ENCODE results near the gene SLAIN1. TPM values are rescaled to one million over a fixed set of nuclear protein-coding genes. Genes with fewer than 3 reads are reported as not detected.

Gene SLAIN1
- total and polyA plus RNA-seq, 2 donors (not counting 3 experiments of a cell fraction or from before 2014, with no cell fraction given): 4.1 to 4.3 TPM

DNA sequence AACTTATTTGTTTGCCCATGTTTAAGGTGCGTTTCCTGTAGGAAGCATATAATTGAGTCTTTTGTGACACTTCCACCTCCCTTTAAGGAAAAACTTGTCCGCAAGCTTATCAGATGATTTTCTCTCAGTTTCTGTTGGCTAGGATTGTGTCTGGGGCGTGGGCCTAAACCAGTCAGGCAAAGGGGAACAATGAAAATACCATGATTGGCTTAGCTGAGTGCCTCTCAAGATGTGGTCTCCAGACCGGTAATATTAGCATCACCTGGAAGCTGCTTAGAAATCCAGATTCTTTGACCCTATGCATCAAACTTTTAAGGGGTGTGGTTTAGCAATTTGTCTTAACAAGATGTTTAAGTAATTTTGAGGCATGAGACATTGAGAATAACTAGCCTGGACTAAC is 20.0 kb downstream of the SLAIN1 start:
- no peak overlapping the region for H3K4me3 ChIP-seq (replicated peaks in 1 of 3; ENCODE audit: insufficient read depth in 1 of 3, low read depth in 1 of 3, low read length in 3 of 3)
- no peaks in the 10 kb centered on the region for H3K9me1 ChIP-seq (replicated peaks; ENCODE audit: control insufficient read depth, extremely low read depth, insufficient read depth, low read length)
- dilution Hi-C loops (cut with MboI; ENCODE audit: extremely low pct_ligation_motif_present, low sequenced_read_pairs) (no loop called here), intact Hi-C loops (cut with micrococcal nuclease) (no loop called here)
- no peaks in the 10 kb centered on the region for H3K4me1 ChIP-seq (ENCODE audit: control insufficient read depth, extremely low read depth, insufficient read depth, low read length)
- no peak overlapping the region for H3K9ac ChIP-seq (replicated peaks; ENCODE audit: extremely low read depth, insufficient read depth, low read length)
- BruUV-seq (replicated peaks): no TSS peak
- H3K27ac ChIP-seq (ENCODE audit: insufficient read depth, low read depth, low read length): no peak overlapping the region
- ChIA-PET CTCF (no interaction called here), POLR2A (no interaction called here)
- no peaks in the 10 kb centered on the region for H3K27me3 ChIP-seq (ENCODE audit: control insufficient read depth in 2 of 2, insufficient read depth in 2 of 2, low read length in 2 of 2)
- no peaks in the 10 kb centered on the region for H3K9me3 ChIP-seq (replicated peaks; ENCODE audit: control insufficient read depth, insufficient read depth, low read length)
- TF ChIP-seq JUN (IDR thresholded peaks at IDR 0.05; ENCODE audit: borderline replicate concordance, insufficient read depth, insufficient read length, low read depth) (no peak), POLR2AphosphoS5 (IDR thresholded peaks at IDR 0.05; ENCODE audit: insufficient read depth, low read depth, low read length) (no peak), FOS (IDR thresholded peaks at IDR 0.05; ENCODE audit: borderline replicate concordance, insufficient read depth, low read length) (no peak), GATA2 (IDR thresholded peaks at IDR 0.05; ENCODE audit: insufficient read depth, insufficient read length, low read depth, low read length) (no peak), EZH2 (IDR thresholded peaks at IDR 0.05; ENCODE audit: borderline replicate concordance, low read depth, low read length, severe bottlenecking) (no peak), POLR2A (IDR thresholded peaks at IDR 0.05; ENCODE audit: low read depth, low read length) (no peak)
- no peak overlapping the region for H3K4me2 ChIP-seq (ENCODE audit: insufficient read depth, low read length)
- DNase-seq (ENCODE audit: low read depth, low spot score): no peak
- FAIRE-seq: no peak
- no peak overlapping the region for H2AFZ ChIP-seq (ENCODE audit: low read depth, low read length)
- H3K79me2 ChIP-seq (ENCODE audit: control insufficient read depth, insufficient read depth, low read length): no peaks in the 10 kb centered on the region
- no peaks in the 10 kb centered on the region for H4K20me1 ChIP-seq (replicated peaks; ENCODE audit: control insufficient read depth, extremely low read depth, insufficient read depth, low read length)
- no peaks in the 10 kb centered on the region for H3K36me3 ChIP-seq (ENCODE audit: control insufficient read depth in 2 of 2, extremely low read depth in 1 of 2, insufficient read depth in 2 of 2, low read length in 2 of 2)

DNA sequence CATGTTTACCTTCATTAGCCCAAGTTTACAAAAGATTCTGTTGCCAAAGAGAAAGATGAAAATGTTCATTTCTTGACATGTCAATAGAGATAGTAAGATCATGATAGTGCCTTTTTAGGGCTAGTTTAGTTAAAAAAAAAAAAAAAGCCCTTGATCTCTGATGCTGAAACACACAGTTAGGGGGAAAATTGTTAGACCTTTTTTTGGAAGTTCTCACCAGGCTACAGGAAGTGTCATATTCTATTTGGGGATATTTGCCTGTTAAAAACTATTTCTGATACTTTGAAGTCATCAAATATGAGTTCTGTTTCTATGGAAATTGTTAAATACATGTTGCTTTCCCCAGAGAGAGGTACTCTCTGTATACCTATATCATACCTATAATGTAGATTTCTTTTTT is 21.6 kb downstream of the SLAIN1 start:
- TF ChIP-seq POLR2A (IDR thresholded peaks at IDR 0.05; ENCODE audit: low read depth, low read length) (no peak), FOS (IDR thresholded peaks at IDR 0.05; ENCODE audit: borderline replicate concordance, insufficient read depth, low read length) (no peak), MYC (IDR thresholded peaks at IDR 0.05; ENCODE audit: low read depth, low read length) (no peak), EZH2 (IDR thresholded peaks at IDR 0.05; ENCODE audit: borderline replicate concordance, low read depth, low read length, severe bottlenecking) (no peak), JUN (IDR thresholded peaks at IDR 0.05; ENCODE audit: borderline replicate concordance, insufficient read depth, insufficient read length, low read depth) (no peak), POLR2AphosphoS5 (IDR thresholded peaks at IDR 0.05; ENCODE audit: insufficient read depth, low read depth, low read length) (no peak), MAX (IDR thresholded peaks at IDR 0.05; ENCODE audit: insufficient read depth, insufficient read length) (no peak), GATA2 (IDR thresholded peaks at IDR 0.05; ENCODE audit: insufficient read depth, insufficient read length, low read depth, low read length) (no peak), CTCF (IDR thresholded peaks at IDR 0.05; ENCODE audit: extremely low read depth in 1 of 2, insufficient read depth in 1 of 2, low read depth in 1 of 2, low read length in 2 of 2) (no peak)
- H3K9me1 ChIP-seq (replicated peaks; ENCODE audit: control insufficient read depth, extremely low read depth, insufficient read depth, low read length): no peaks in the 10 kb centered on the region
- FAIRE-seq (no peak), DNase-seq (ENCODE audit: low read depth, low spot score) (no peak)
- BruUV-seq (replicated peaks): no TSS peak
- no peaks in the 10 kb centered on the region for H3K27me3 ChIP-seq (ENCODE audit: control insufficient read depth in 2 of 2, insufficient read depth in 2 of 2, low read length in 2 of 2)
- intact Hi-C loops (cut with micrococcal nuclease) (no loop called here), dilution Hi-C loops (cut with MboI; ENCODE audit: extremely low pct_ligation_motif_present, low sequenced_read_pairs) (no loop called here)
- no peaks in the 10 kb centered on the region for H3K36me3 ChIP-seq (ENCODE audit: control insufficient read depth in 2 of 2, extremely low read depth in 1 of 2, insufficient read depth in 2 of 2, low read length in 2 of 2)
- no peaks in the 10 kb centered on the region for H3K4me1 ChIP-seq (ENCODE audit: control insufficient read depth, extremely low read depth, insufficient read depth, low read length)
- ChIA-PET POLR2A (no interaction called here), CTCF (interaction anchor here (0.9 to 1.0 kb wide), 2 partner anchors 126 to 226 kb away, joined by 3 to 4 read pairs; no protein-coding TSS in a partner anchor)
- no peaks in the 10 kb centered on the region for H4K20me1 ChIP-seq (replicated peaks; ENCODE audit: control insufficient read depth, extremely low read depth, insufficient read depth, low read length)
- H3K79me2 ChIP-seq (ENCODE audit: control insufficient read depth, insufficient read depth, low read length): no peaks in the 10 kb centered on the region
- no peak overlapping the region for H3K9ac ChIP-seq (replicated peaks; ENCODE audit: extremely low read depth, insufficient read depth, low read length)
- no peak overlapping the region for H2AFZ ChIP-seq (ENCODE audit: low read depth, low read length)
- H3K4me2 ChIP-seq (ENCODE audit: insufficient read depth, low read length): no peak overlapping the region
- H3K9me3 ChIP-seq (replicated peaks; ENCODE audit: control insufficient read depth, insufficient read depth, low read length): no peaks in the 10 kb centered on the region
- no peak overlapping the region for H3K27ac ChIP-seq (ENCODE audit: insufficient read depth, low read depth, low read length)
- H3K4me3 ChIP-seq (replicated peaks in 1 of 3; ENCODE audit: insufficient read depth in 1 of 3, low read depth in 1 of 3, low read length in 3 of 3): no peak overlapping the region
